ENCODE measurements around the gene SYTL3. TPM values are rescaled to one million over a fixed set of nuclear protein-coding genes. Genes with fewer than 3 reads are reported as not detected.

Gene SYTL3
- total RNA-seq, 1 experiment from 2014 or later, result 0.28 TPM

GRCh38 chr6:158662954-158663624 lies 13.2 kb downstream of the SYTL3 start:
- ATAC-seq (peak; percentile 29; the same call in 1 of the 2 replicates), DNase-seq (ENCODE audit: low spot score) (no peak)
- CTCF ChIA-PET, result interaction anchor here (1.3 to 2.7 kb wide), 5 partner anchors 10 to 471 kb away, joined by 3 to 13 read pairs (median 4); partner anchors contain the start of gene DYNLT1
- H3K9me3 Mint-ChIP-seq, result no peaks in the 10 kb centered on the region
- H3K27me3 Mint-ChIP-seq (ENCODE audit: low read depth), result peaks cover 2% of the 10 kb centered on the region; the same call in 1 of the 2 replicates
- no peak overlapping the region for H3K27ac Mint-ChIP-seq
- TF ChIP-seq ZSCAN18 (CRISPR knock-in tag; IDR thresholded peaks at IDR 0.05), result no peak
- no peak overlapping the region for H3K4me3 Mint-ChIP-seq
- no peaks in the 10 kb centered on the region for H3K36me3 Mint-ChIP-seq
- POLR2A ChIA-PET, result interaction anchor here (0.9 kb wide), 1 partner anchor 18 kb away, joined by 3 read pairs; the partner anchor contains the start of gene DYNLT1
- H3K4me1 Mint-ChIP-seq, result peaks cover 21% of the 10 kb centered on the region

DNA sequence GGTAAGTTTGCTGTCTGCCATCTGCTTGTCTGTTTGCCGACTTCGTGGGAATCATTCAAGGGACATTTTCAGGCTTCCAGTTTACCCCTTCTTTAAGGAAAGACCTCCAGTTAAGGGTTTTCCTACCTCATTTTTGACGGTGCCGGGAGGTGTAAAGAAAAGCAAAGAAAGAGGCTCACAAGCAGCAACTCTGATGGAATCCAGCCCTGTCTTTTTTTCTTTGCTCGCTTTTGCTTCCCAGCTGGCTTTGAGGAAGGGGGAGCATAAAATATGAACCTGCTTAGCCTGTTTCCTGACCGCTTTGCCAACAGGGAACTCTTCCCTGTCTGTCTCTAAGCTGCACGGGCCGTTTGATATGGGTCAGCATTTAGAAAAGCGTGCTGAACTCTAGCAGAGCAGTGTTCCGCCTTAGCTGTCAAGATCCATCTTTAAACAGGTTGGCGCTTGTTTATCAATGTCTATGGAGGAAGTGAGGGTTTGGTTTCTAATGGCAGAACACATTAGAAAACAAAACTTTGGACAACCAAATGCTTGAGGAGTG lies 13.8 kb downstream of the SYTL3 start:
- TF ChIP-seq SMAD4 (CRISPR knock-in tag; IDR thresholded peaks at IDR 0.05), result no peak
- TF ChIP-seq ZSCAN18 (CRISPR knock-in tag; IDR thresholded peaks at IDR 0.05), result no peak
- no peak for TF ChIP-seq SOX15 (CRISPR knock-in tag; IDR thresholded peaks at IDR 0.05)
- TF ChIP-seq ZBTB21 (CRISPR knock-in tag; IDR thresholded peaks at IDR 0.05; ENCODE audit: borderline replicate concordance), result no peak
- TF ChIP-seq MLX (CRISPR knock-in tag; IDR thresholded peaks at IDR 0.05), result no peak
- TF ChIP-seq SP1 (CRISPR knock-in tag; conservative IDR thresholded peaks at IDR 0.05), result no peak
- TF ChIP-seq, protein P1, sequence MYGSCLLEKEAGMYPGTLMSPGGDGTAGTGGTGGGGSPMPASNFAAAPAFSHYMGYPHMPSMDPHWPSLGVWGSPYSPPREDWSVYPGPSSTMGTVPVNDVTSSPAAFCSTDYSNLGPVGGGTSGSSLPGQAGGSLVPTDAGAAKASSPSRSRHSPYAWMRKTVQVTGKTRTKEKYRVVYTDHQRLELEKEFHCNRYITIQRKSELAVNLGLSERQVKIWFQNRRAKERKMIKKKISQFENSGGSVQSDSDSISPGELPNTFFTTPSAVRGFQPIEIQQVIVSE (CRISPR knock-in tag; IDR thresholded peaks at IDR 0.05; ENCODE audit: borderline replicate concordance), result no peak
- TF ChIP-seq FOXJ3 (CRISPR knock-in tag; IDR thresholded peaks at IDR 0.05; ENCODE audit: borderline replicate concordance), result no peak
- no peak for TF ChIP-seq OVOL2 (CRISPR knock-in tag; IDR thresholded peaks at IDR 0.05; ENCODE audit: borderline replicate concordance)
- no peak for TF ChIP-seq NFATC4 (CRISPR knock-in tag; IDR thresholded peaks at IDR 0.05)
- TF ChIP-seq KAT7 (CRISPR knock-in tag; IDR thresholded peaks at IDR 0.05; ENCODE audit: borderline replicate concordance), result no peak
- TF ChIP-seq ZNF263 (CRISPR knock-in tag; IDR thresholded peaks at IDR 0.05; ENCODE audit: low read depth), result no peak
- TF ChIP-seq NR3C1 (CRISPR knock-in tag; conservative IDR thresholded peaks at IDR 0.05; ENCODE audit: low read depth), result no peak
- TF ChIP-seq ZNF423 (CRISPR knock-in tag; IDR thresholded peaks at IDR 0.05), result no peak
- TF ChIP-seq ZNF219 (CRISPR knock-in tag; IDR thresholded peaks at IDR 0.05; ENCODE audit: borderline replicate concordance), result no peak
- TF ChIP-seq ZNF532 (CRISPR knock-in tag; IDR thresholded peaks at IDR 0.05; ENCODE audit: borderline replicate concordance), result no peak
- H3K4me1 Mint-ChIP-seq, result peaks cover 21% of the 10 kb centered on the region
- ATAC-seq, result no peak
- H3K27ac Mint-ChIP-seq, result no peak overlapping the region
- no peak for DNase-seq (ENCODE audit: low spot score)
- H3K36me3 Mint-ChIP-seq, result no peaks in the 10 kb centered on the region
- ChIA-PET CTCF (interaction anchor here (0.6 to 2.7 kb wide), 5 partner anchors 9 to 471 kb away, joined by 3 to 13 read pairs (median 4); no protein-coding TSS in a partner anchor), POLR2A (no interaction called here)
- no peak overlapping the region for H3K4me3 Mint-ChIP-seq
- no peaks in the 10 kb centered on the region for H3K9me3 Mint-ChIP-seq
- peaks cover 2% of the 10 kb centered on the region; the same call in 1 of the 2 replicates for H3K27me3 Mint-ChIP-seq (ENCODE audit: low read depth)

Measured in WTC11 (cell line).